Hepatocyte (in vitro differentiated cells): ENCODE data around the gene CRKL. TPM values are rescaled to one million over a fixed set of nuclear protein-coding genes. Genes with fewer than 3 reads are reported as not detected.

Experiments used
- DNase-seq: peaks from one replicate; pipeline ENCODE4 v3.0.0-alpha.2; 2016; ENCODE audit warnings: low spot score
- H2AFZ ChIP-seq: fragments of 200-600 bp; sonication (generic); 2 replicates; pipeline ENCODE4 v1.6.0; 2016; ENCODE audit warnings: antibody characterized with exemption, mild to moderate bottlenecking
- H3K27ac ChIP-seq: fragments of 200-600 bp; sonication (generic); 2 replicates; pipeline ENCODE4 v1.5.1; 2016; ENCODE audit warnings: mild to moderate bottlenecking
- H3K27me3 ChIP-seq: fragments of 200-600 bp; sonication (generic); 2 replicates; pipeline ENCODE4 v1.6.1; 2016
- H3K36me3 ChIP-seq: fragments of 200-600 bp; sonication (generic); replicated peaks from 2 replicates; pipeline ENCODE4 v1.5.1; 2016; ENCODE audit warnings: low read depth; ENCODE audit not compliant: insufficient read depth
- H3K4me1 ChIP-seq: fragments of 200-600 bp; sonication (generic); 2 replicates; pipeline ENCODE4 v1.5.1; 2016; ENCODE audit warnings: mild to moderate bottlenecking, moderate library complexity; ENCODE audit not compliant: insufficient read depth
- H3K4me2 ChIP-seq: fragments of 200-600 bp; sonication (generic); 2 replicates; pipeline ENCODE4 v1.6.0; 2016
- H3K4me3 ChIP-seq: fragments of 200-600 bp; sonication (generic); 2 replicates; pipeline ENCODE4 v1.5.1; 2016; ENCODE audit warnings: mild to moderate bottlenecking
- H3K79me2 ChIP-seq: fragments of 200-600 bp; sonication (generic); 2 replicates; pipeline ENCODE4 v1.6.0; 2017; ENCODE audit warnings: mild to moderate bottlenecking
- H3K9me2 ChIP-seq: fragments of 200-600 bp; sonication (generic); replicated peaks from 2 replicates; pipeline ENCODE4 v1.6.0; 2017; ENCODE audit warnings: mild to moderate bottlenecking; ENCODE audit not compliant: insufficient read depth
- H3K9me3 ChIP-seq: fragments of 200-600 bp; sonication (generic); 2 replicates; pipeline ENCODE4 v1.5.1; 2016; ENCODE audit warnings: low read depth, mild to moderate bottlenecking
- H4K20me1 ChIP-seq: fragments of 200-600 bp; sonication (generic); 2 replicates; pipeline ENCODE4 v1.6.0; 2016; ENCODE audit warnings: mild to moderate bottlenecking; ENCODE audit not compliant: insufficient read depth, poor library complexity, severe bottlenecking
- CTCF ChIP-seq: fragments of 200-600 bp; sonication (generic); IDR thresholded peaks from 2 replicates; pipeline ENCODE4 v1.5.1; 2016; ENCODE audit warnings: antibody characterized with exemption, mild to moderate bottlenecking; ENCODE audit not compliant: poor library complexity
- EZH2 ChIP-seq: fragments of 200-600 bp; sonication (generic); IDR thresholded peaks from 2 replicates; pipeline ENCODE4 v1.6.1; 2016; ENCODE audit warnings: antibody characterized with exemption, mild to moderate bottlenecking, borderline replicate concordance
- EZH2phosphoT487 ChIP-seq: fragments of 200-600 bp; sonication (generic); IDR thresholded peaks from one replicate; pipeline ENCODE4 v1.6.1; 2018; ENCODE audit warnings: antibody characterized with exemption, mild to moderate bottlenecking, low read depth, moderate library complexity; ENCODE audit not compliant: unreplicated experiment, severe bottlenecking
- WGBS: methylation state at CpG from one replicate; pipeline ENCODE4 v1.1.6; 2016; ENCODE audit warnings: low lambda C conversion rate; ENCODE audit errors: missing lambda C conversion rate; 5-methylcytosine and 5-hydroxymethylcytosine counted together
- polyA plus RNA-seq: library from polyadenylated mRNA; unstranded; fragments of >200 nt; fragmentation: Nextera tagmentation; extraction: Ambion mirVana; gene quantifications from 2 replicates; pipeline ENCODE4 v1.2.1, GENCODE V29; 2016
- total RNA-seq: library from RNA; depleted of rRNA; stranded (reverse); fragments of >200 nt; gene quantifications from 2 replicates; pipeline ENCODE4 v1.2.3, GENCODE V29; 2014

CRKL gene
- total and polyA plus RNA-seq, 2 experiments from 2014 or later, result 31.8 to 49.2 TPM

GRCh38 chr22:20990184-20991180 is 73.3 kb downstream of the CRKL start:
- WGBS, result 85% methylated on average over 21 of the region's 21 CpGs
- Histone ChIP-seq H3K4me2 (no peak overlapping the region), H4K20me1 (no peaks in the 10 kb centered on the region), H3K27ac (no peak overlapping the region), H2AFZ (no peak overlapping the region), H3K4me1 (no peaks in the 10 kb centered on the region), H3K9me3 (no peaks in the 10 kb centered on the region), H3K36me3 (no peaks in the 10 kb centered on the region), H3K79me2 (no peaks in the 10 kb centered on the region), H3K4me3 (no peak overlapping the region), H3K27me3 (no peaks in the 10 kb centered on the region), H3K9me2 (no peaks in the 10 kb centered on the region)
- DNase-seq, result no peak
- no peak for TF ChIP-seq EZH2phosphoT487

- H3K4me1 ChIP-seq, result no peaks in the 10 kb centered on the region
- TF ChIP-seq CTCF (no peak), EZH2 (no peak), EZH2phosphoT487 (no peak)
- H3K79me2 ChIP-seq, result no peaks in the 10 kb centered on the region
- no peaks in the 10 kb centered on the region for H3K9me2 ChIP-seq
- H3K27me3 ChIP-seq, result no peaks in the 10 kb centered on the region
- no peak overlapping the region for H3K4me3 ChIP-seq
- no peaks in the 10 kb centered on the region for H3K36me3 ChIP-seq
- H3K9me3 ChIP-seq, result no peaks in the 10 kb centered on the region
- no peak for DNase-seq
- no peak overlapping the region for H3K4me2 ChIP-seq
- H4K20me1 ChIP-seq, result no peaks in the 10 kb centered on the region
- 97% methylated on average over 24 of the region's 24 CpGs for WGBS
- H3K27ac ChIP-seq, result no peak overlapping the region
- H2AFZ ChIP-seq, result no peak overlapping the region
These were observed 74.2 kb downstream of the CRKL start for GRCh38 chr22:20991252-20992055.

- no peak for DNase-seq
- WGBS, result 87% methylated on average over 7 of the region's 7 CpGs
- no peak overlapping the region for H3K4me2 ChIP-seq
- no peaks in the 10 kb centered on the region for H3K4me1 ChIP-seq
- H3K27me3 ChIP-seq, result no peaks in the 10 kb centered on the region
- H3K36me3 ChIP-seq, result no peaks in the 10 kb centered on the region
- H3K79me2 ChIP-seq, result no peaks in the 10 kb centered on the region
- no peaks in the 10 kb centered on the region for H3K9me3 ChIP-seq
- no peaks in the 10 kb centered on the region for H3K9me2 ChIP-seq
- H4K20me1 ChIP-seq, result no peaks in the 10 kb centered on the region
- no peak overlapping the region for H3K4me3 ChIP-seq
- TF ChIP-seq CTCF (no peak), EZH2phosphoT487 (no peak), EZH2 (no peak)
- H3K27ac ChIP-seq, result no peak overlapping the region
- no peak overlapping the region for H2AFZ ChIP-seq
These were observed 74.8 kb downstream of the CRKL start for GRCh38 chr22:20992056-20992442.
